Thymus (tissue), 11 donors: ENCODE data around the gene BACH2. TPM values are rescaled to one million over a fixed set of nuclear protein-coding genes. Genes with fewer than 3 reads are reported as not detected.

Experiments
- DNase-seq, 9 donors: peaks; one replicate each; pipeline ENCODE4 v3.0.0-alpha.2; 2013; ENCODE audit warnings: low spot score in 9 of 9, low read depth in 6 of 9, missing footprints in 1 of 9
- H3K27ac ChIP-seq, 2 donors: one replicate each; pipeline ENCODE4 v1.5.1; 2013; ENCODE audit warnings: control low read depth in 1 of 2, low read depth in 1 of 2, low read length in 1 of 2, mild to moderate bottlenecking in 1 of 2, moderate library complexity in 1 of 2
- H3K27me3 ChIP-seq, 2 donors: one replicate each; pipeline ENCODE4 v1.5.1; 2013; ENCODE audit warnings: low read length in 1 of 2; ENCODE audit not compliant: control insufficient read depth in 2 of 2, insufficient read depth in 1 of 2
- H3K36me3 ChIP-seq, 2 donors: one replicate each; pipeline ENCODE4 v1.5.1; 2013; ENCODE audit warnings: low read length in 1 of 2, mild to moderate bottlenecking in 1 of 2, moderate library complexity in 1 of 2; ENCODE audit not compliant: control insufficient read depth in 2 of 2, insufficient read depth in 2 of 2
- H3K4me1 ChIP-seq, 2 donors: one replicate each; pipeline ENCODE4 v1.5.1; 2013; ENCODE audit warnings: low read length in 2 of 2; ENCODE audit not compliant: control insufficient read depth in 2 of 2, insufficient read depth in 2 of 2
- H3K4me3 ChIP-seq, 2 donors: one replicate each; pipeline ENCODE4 v1.5.1; 2013; ENCODE audit warnings: low read length in 2 of 2, control low read depth in 1 of 2, mild to moderate bottlenecking in 1 of 2
- H3K9me3 ChIP-seq, 2 donors: one replicate each; pipeline ENCODE4 v1.5.1; 2013; ENCODE audit warnings: low read length in 1 of 2, mild to moderate bottlenecking in 1 of 2; ENCODE audit not compliant: control insufficient read depth in 2 of 2, insufficient read depth in 1 of 2
- WGBS: extraction: QIAGEN DNeasy Blood & Tissue Kit; methylation state at CpG from one replicate; pipeline ENCODE4 v1.1.7; 2013; 5-methylcytosine and 5-hydroxymethylcytosine counted together
- polyA plus RNA-seq: library from polyadenylated mRNA; stranded (reverse); fragments of 200-250 nt; gene quantifications from one replicate; pipeline ENCODE4 v1.2.3, GENCODE V29; 2013
- total RNA-seq: library from RNA; stranded (reverse); fragments of 120-200 nt; gene quantifications from one replicate; pipeline ENCODE4 v1.2.4, GENCODE V29; 2013
- donor health status: healthy.

Gene BACH2
- total and polyA plus RNA-seq, 2 donors: 12.3 to 12.7 TPM

- Histone ChIP-seq H3K27ac (no peak overlapping the region), H3K27me3 (no peaks in the 10 kb centered on the region), H3K9me3 (no peaks in the 10 kb centered on the region), H3K4me3 (no peak overlapping the region), H3K36me3 (peaks cover 6 to 19% of the 10 kb centered on the region in 2 donors), H3K4me1 (peaks cover 0 to 8% of the 10 kb centered on the region in 2 donors)
- 96% methylated on average over 4 of the region's 4 CpGs for WGBS
- no peak for DNase-seq
Observed at GRCh38 chr6:89944181-89944755, 352.4 kb downstream of the BACH2 start.

- no peak overlapping the region for H3K27ac ChIP-seq
- H3K4me1 ChIP-seq: peaks cover 0 to 8% of the 10 kb centered on the region in 2 donors
- H3K4me3 ChIP-seq: no peak overlapping the region
- H3K27me3 ChIP-seq: no peaks in the 10 kb centered on the region
- H3K36me3 ChIP-seq: peaks cover 8 to 19% of the 10 kb centered on the region in 2 donors
- WGBS: 98% methylated on average over 8 of the region's 8 CpGs
- no peak for DNase-seq
- no peaks in the 10 kb centered on the region for H3K9me3 ChIP-seq
Observed at GRCh38 chr6:89942601-89943000, 354.0 kb downstream of the BACH2 start.

GRCh38 chr6:89941763-89942497 is 354.7 kb downstream of the BACH2 start:
- peaks cover 14 to 23% of the 10 kb centered on the region in 2 donors for H3K36me3 ChIP-seq
- no peak overlapping the region for H3K4me3 ChIP-seq
- no peaks in the 10 kb centered on the region for H3K9me3 ChIP-seq
- no peaks in the 10 kb centered on the region for H3K27me3 ChIP-seq
- no peak for DNase-seq
- no peak overlapping the region for H3K27ac ChIP-seq
- WGBS: 95% methylated on average over 6 of the region's 6 CpGs
- peaks cover 0 to 8% of the 10 kb centered on the region in 2 donors for H3K4me1 ChIP-seq

- no peak overlapping the region for H3K27ac ChIP-seq
- WGBS: 93% methylated on average over 15 of the region's 15 CpGs
- H3K9me3 ChIP-seq: no peaks in the 10 kb centered on the region
- H3K4me1 ChIP-seq: peaks cover 0 to 8% of the 10 kb centered on the region in 2 donors
- H3K36me3 ChIP-seq: peaks cover 21 to 24% of the 10 kb centered on the region in 2 donors
- no peak for DNase-seq
- no peak overlapping the region for H3K4me3 ChIP-seq
- H3K27me3 ChIP-seq: no peaks in the 10 kb centered on the region
Observed at GRCh38 chr6:89941031-89941762, 355.4 kb downstream of the BACH2 start.

GRCh38 chr6:89940225-89941027 is 356.2 kb downstream of the BACH2 start:
- WGBS: 42% methylated on average over 9 of the region's 9 CpGs
- Histone ChIP-seq H3K4me1 (peaks cover 0 to 8% of the 10 kb centered on the region in 2 donors), H3K9me3 (no peaks in the 10 kb centered on the region), H3K27ac (no peak overlapping the region), H3K27me3 (no peaks in the 10 kb centered on the region), H3K4me3 (no peak overlapping the region), H3K36me3 (peaks cover 21 to 29% of the 10 kb centered on the region in 2 donors)
- DNase-seq: peak; percentile 33 to 88 (median 66)

- Histone ChIP-seq H3K9me3 (no peaks in the 10 kb centered on the region), H3K4me3 (no peak overlapping the region), H3K27me3 (no peaks in the 10 kb centered on the region), H3K36me3 (peaks cover 29 to 30% of the 10 kb centered on the region in 2 donors), H3K4me1 (peaks cover 0 to 8% of the 10 kb centered on the region in 2 donors), H3K27ac (no peak overlapping the region)
- no peak for DNase-seq
- over 99% methylated on average over 2 of the region's 2 CpGs for WGBS
Observed at GRCh38 chr6:89939144-89939543, 357.5 kb downstream of the BACH2 start.

- H3K4me3 ChIP-seq: no peak overlapping the region
- H3K9me3 ChIP-seq: no peaks in the 10 kb centered on the region
- H3K27ac ChIP-seq: no peak overlapping the region
- H3K4me1 ChIP-seq: peaks cover 0 to 8% of the 10 kb centered on the region in 2 donors
- peaks cover 35 to 39% of the 10 kb centered on the region in 2 donors for H3K36me3 ChIP-seq
- no peaks in the 10 kb centered on the region for H3K27me3 ChIP-seq
- WGBS: 96% methylated on average over 12 of the region's 12 CpGs
- no peak for DNase-seq
Observed at GRCh38 chr6:89938014-89938413, 358.6 kb downstream of the BACH2 start.

- DNase-seq: no peak
- Histone ChIP-seq H3K4me3 (no peak overlapping the region), H3K4me1 (peaks cover 0 to 4% of the 10 kb centered on the region in 2 donors), H3K36me3 (peaks cover 43 to 46% of the 10 kb centered on the region in 2 donors), H3K27me3 (no peaks in the 10 kb centered on the region), H3K27ac (no peak overlapping the region), H3K9me3 (no peaks in the 10 kb centered on the region)
- 100% methylated on average over 1 of the region's 1 CpG for WGBS
Observed at GRCh38 chr6:89936177-89936576, 360.5 kb downstream of the BACH2 start.
